T1000 (cell line): Measurements from ENCODE around the gene C10orf95.

ENCODE experiments used
- DNase-seq: peaks from one replicate; lab custom pipeline; 2025; ENCODE audit warnings: mixed read lengths; lab: John Stamatoyannopoulos, UW

C10orf95 gene

DNA sequence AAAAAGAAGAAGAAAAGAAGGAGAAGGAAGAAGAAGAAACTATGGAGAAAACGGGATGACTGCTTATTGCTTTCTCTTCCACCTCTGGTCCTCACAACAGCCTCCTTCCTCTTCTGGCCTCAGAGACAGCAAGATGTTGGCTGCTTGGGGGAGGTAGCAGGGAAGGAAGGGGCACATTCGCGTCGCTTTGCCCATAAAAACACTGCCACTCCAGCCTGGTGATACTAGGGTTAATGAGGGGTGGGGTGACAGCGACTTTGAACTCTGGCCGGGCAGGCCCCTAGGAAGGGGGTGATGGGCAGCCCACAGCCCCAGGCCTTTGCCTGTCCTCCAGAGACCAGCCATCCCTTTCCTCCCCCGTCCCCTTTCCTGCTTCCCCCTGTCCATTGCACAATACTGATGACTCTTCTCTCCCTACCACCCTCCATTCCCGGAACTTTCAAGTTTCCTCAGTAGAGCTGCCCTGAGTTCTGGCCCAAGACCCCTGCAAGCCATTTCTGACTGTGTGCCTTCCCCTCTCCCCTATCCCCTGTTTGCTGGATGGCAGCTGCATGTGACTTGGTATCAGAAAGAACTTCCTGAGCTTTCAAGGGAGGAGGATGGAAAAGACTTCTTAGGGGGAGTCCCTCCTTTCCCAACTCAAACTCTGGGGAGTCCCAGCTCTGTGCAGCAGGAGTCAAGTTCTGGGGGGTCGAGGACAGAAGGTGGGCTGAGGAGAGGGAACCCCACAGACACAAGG is 16.8 kb downstream of the C10orf95 start:
- DNase-seq = no peak

GRCh38 chr10:102433619-102434046 is 17.7 kb downstream of the C10orf95 start:
- DNase-seq = no peak

- DNase-seq = peak; percentile 93
These were observed 19.0 kb downstream of the C10orf95 start, which contains the start of gene CUEDC2 for GRCh38 chr10:102432162-102432950. TSS of gene CUEDC2 (minus strand) at chr10:102432574. CDS start at chr10:102425188, 7,386 bp downstream.

DNA sequence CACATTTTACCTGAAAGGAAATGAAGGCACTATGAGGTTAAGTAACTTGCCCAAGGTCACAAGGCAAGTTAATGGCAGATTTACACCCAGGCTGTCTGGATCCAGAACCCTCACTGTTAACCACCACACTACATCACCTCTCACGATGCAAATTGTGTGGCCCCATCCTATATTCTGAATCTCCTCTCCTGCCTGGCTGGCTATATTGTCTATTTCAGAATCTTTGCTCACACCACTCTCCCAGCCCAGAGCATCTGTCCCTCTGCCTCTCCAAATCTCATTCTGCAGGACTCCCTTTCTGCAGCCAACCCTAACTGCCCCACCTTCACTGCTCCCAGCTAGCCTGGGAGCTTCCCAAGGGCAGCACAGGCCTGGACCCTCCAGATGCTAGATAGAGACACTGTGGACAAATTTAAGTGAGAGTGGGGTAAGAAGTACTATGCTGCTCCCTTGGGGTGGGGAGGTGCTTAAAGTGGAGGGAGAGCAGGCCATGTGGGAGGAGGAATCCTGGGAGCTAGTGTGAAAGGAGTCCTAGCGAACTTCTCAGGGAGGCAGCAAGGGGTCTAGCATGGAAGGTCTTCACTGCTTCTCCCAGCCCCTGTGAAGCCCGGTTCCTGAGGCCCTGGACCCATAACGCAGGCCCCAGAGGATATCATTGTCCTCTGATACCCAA is 19.8 kb downstream of the C10orf95 start:
- no peak for DNase-seq

GRCh38 chr10:102429468-102429867 is 21.9 kb downstream of the C10orf95 start:
- no peak for DNase-seq

GRCh38 chr10:102426803-102427287 is 24.5 kb downstream of the C10orf95 start:
- no peak for DNase-seq

GRCh38 chr10:102425444-102425843 is 25.9 kb downstream of the C10orf95 start:
- no peak for DNase-seq

DNA sequence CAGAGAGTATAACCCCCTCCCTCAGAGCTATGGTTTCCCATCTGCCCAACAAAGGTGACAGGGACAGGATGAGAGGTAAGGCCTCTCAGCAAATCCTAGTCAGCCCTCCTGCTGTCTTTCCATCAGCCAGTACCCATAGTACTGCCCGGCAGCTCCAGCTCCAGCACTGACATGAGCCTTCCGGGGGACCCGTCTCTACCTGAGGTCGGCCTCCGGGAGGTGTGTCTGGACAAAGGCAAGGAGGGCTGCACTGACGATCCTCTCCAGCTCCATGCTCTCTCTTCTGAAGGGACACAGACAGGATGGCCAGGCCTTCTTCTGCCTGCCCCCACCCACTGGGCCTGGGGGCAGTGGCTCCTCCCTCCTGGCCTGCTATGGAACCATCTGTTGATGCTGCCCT is 26.4 kb downstream of the C10orf95 start:
- no peak for DNase-seq

DNA sequence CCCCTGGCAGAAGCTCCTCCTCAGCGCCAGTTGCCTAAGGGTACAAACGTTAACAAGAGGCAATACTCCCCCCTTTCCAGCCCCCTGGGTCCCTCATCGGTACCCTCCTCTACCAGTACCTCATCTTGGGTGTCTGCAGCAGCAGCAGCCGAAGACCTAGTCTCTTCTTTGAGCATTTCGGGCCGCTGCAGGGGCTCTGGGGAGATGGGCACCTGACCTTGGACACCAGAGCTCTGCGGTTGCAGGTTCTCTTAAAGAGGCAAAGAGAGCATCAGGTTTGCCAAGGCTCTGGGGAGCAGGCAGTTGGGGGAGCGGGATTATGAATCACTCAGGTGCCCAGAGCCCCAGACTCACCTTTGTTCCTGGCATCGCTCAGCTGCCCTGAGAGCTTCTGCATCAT is 27.2 kb downstream of the C10orf95 start:
- no peak for DNase-seq

DNA sequence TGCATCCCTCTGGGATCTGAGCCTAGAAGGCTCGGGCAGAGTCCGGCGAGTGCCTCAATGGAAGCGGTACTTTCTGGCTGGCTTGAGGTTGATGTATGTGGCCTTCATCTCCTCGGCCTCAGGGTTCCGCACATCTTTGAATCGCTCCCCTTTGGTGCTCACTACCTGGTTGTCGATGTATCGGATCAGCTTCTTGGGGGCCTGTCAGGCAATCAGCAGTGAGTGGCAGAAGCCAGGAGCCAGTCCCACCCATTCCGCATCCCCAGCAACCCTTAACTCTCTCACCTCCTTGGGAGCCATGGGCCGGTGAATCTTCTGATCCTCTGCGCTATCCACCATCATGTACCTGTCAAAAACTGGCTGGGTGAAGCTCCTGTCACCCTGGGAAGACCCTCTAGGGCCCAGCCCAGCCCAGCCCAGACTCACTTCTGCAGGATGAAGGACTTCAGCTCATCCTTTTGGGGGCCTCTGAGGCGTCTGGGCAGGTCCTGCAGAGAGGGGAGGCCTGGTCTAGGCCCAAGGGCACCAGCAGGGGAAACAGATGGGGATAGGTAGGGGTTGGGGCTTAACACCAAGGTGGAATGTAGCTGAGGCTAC is 27.9 kb downstream of the C10orf95 start:
- DNase-seq = no peak

- DNase-seq = no peak
These were observed 28.7 kb downstream of the C10orf95 start for GRCh38 chr10:102422545-102423129.

DNA sequence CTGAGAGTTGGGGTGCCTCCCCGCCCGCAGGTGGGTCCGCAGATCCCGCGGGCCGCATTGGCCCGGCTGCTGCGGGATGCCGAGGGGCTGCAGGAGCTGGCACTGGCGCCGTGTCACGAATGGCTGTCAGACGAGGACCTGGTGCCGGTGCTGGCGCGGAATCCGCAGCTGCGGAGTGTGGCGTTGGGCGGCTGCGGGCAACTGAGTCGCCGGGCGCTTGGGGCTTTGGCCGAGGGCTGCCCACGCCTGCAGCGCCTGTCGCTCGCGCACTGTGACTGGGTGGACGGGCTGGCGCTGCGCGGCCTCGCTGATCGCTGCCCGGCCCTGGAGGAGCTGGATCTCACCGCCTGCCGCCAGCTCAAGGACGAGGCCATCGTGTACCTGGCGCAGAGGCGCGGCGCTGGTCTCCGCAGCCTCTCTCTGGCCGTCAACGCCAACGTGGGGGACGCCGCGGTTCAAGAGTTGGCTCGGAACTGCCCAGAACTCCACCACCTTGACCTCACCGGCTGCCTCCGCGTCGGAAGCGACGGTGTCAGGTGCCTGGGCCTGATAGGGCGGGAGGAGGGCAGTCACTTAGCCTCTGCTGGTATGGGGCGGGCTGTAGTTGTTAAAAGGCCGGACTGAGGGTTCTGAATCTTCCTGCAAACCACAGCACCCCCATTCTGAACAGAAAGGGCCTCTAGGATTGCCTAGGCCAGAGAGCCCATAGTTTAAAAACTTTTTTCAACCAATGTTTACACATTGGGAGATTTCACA is 29.4 kb downstream of the C10orf95 start:
- DNase-seq = no peak

DNA sequence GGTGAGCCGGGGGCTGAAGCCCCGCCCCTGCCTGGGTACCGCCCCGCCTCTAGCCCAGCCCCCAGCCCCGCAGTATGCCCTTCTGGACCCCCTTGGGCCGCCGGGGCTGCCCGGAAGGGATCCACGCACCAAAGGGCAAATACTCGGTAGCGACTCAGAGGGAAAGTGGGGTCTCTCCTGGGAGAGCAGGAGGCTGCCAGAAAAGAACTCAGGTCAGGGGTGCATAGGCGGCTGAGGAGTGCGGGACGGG is 29.9 kb downstream of the C10orf95 start:
- no peak for DNase-seq

GRCh38 chr10:102420714-102421506 is 30.4 kb downstream of the C10orf95 start, which contains the start of gene FBXL15:
TSS of gene FBXL15 (plus strand) at chr10:102420836. CDS start at chr10:102421130, 294 bp downstream.
- DNase-seq = peak; percentile 93

- no peak for DNase-seq
These were observed 31.1 kb downstream of the C10orf95 start for GRCh38 chr10:102420181-102420713.

GRCh38 chr10:102419269-102420180 is 31.8 kb downstream of the C10orf95 start:
- no peak for DNase-seq

DNA sequence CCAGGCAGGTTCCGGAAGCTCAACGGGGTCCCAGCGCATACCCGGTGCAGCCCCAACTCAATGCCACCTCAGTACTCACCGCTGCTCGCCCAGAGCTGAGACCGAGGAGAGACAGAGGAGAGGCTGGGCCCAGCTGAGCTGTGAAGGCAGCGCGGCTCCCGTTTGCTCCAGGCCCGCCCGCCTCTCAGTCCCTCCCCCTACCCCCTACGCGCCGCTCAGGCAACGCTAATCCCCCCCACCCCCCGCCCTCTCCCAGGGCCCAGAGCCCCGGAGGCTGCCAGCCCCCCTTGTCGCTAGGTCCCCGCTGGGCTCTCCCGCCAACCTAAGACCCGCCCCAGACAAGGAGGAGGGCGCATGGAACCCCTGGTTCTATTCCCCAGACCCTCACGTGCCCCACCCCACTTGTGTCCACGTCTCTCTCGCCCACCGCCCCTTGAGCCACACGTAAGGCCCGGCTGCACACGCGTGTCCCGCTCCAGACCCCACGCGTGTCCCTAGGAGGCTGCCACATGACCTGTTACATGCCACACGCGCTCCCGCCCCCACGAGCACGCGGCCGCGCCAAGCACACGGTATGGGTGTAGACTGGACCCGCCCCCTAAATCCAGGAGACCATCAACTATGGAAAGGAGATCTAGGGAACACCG is 32.6 kb downstream of the C10orf95 start, which contains the start of gene PSD:
TSS of gene PSD (minus strand) at position 164 of the 647 bp plus-strand sequence. CDS start 1,747 bp downstream, outside the sequence.
- no peak for DNase-seq

- DNase-seq = no peak
These were observed 34.6 kb downstream of the C10orf95 start for GRCh38 chr10:102416695-102417094.
